HG03139 (cell line): ENCODE results near the gene HAVCR1.

ENCODE experiments used
- ATAC-seq: cut with Tn5 transposase; IDR thresholded peaks from one replicate; pipeline ENCODE4 v1.9.1; 2021; ENCODE audit not compliant: unreplicated experiment

Gene HAVCR1

GRCh38 chr5:157004893-157005551, 53.9 kb downstream of the HAVCR1 start:
- no peak for ATAC-seq

- ATAC-seq = no peak
Measured at GRCh38 chr5:156991714-156992113, 67.2 kb downstream of the HAVCR1 start.

GRCh38 chr5:156984064-156984463, 74.9 kb downstream of the HAVCR1 start:
- ATAC-seq = no peak

DNA sequence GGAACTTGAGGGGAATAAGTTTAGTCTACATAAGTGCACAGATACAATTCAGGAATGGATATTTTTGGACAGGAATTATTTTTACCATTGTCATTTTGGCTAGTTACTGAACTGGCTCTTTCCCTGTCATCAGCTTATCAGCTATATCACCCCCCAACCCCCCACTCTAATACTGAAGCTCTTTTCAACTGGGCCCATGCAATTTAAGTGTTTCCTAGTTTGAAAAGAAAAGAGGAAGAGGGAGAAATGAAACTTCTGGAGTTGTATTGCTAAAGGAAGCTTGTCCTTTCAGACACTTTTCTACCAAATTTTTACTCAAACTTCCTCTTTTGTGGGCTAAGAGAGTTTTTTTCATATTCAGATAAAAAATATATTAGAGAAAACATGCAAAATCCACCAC, 77.4 kb downstream of the HAVCR1 start:
- no peak for ATAC-seq
